HepG2 (cell line): ENCODE measurements around the gene MST1. TPM values are rescaled to one million over a fixed set of nuclear protein-coding genes. Genes with fewer than 3 reads are reported as not detected.

ENCODE experiments used
- ATAC-seq: fragments of 200-7000 bp; cut with Tn5 transposase; 3 replicates; pipeline ENCODE4 v1.9.1; 2020; ENCODE audit warnings: mild to moderate bottlenecking, moderate library complexity
- BruUV-seq: library from RNA; stranded (reverse); fragments of 400-500 nt; replicated peaks from 2 replicates; lab custom pipeline; 2021; lab: Mats Ljungman, UMichigan
- CTCF ChIA-PET: fragments of 300-600 bp; formaldehyde crosslinking; extraction: SDS; loops from one replicate; lab custom pipeline; 2021; ENCODE audit warnings: low total read pairs, inconsistent platforms, low intra/inter-chr PET ratio; lab: Yijun Ruan, JAX
- POLR2A ChIA-PET: fragments of 350-600 bp; sonication (Branson Sonifier 250); formaldehyde crosslinking; loops from one replicate; lab custom pipeline; 2020; ENCODE audit warnings: antibody characterized with exemption, inconsistent platforms; lab: Yijun Ruan, JAX
- DNase-seq: peaks from one replicate; pipeline ENCODE4 v3.0.0-alpha.2; 2015; ENCODE audit warnings: low spot score
- FAIRE-seq: peaks from 3 replicates; lab custom pipeline; 2011; peaks lifted over from hg19 to GRCh38; lab: Jason Lieb, UNC
- H2AFZ ChIP-seq: one replicate; pipeline ENCODE4 v1.6.1; 2011; ENCODE audit warnings: low read length, inconsistent platforms
- H3K27ac ChIP-seq: fragments of 300-600 bp; 3 replicates; pipeline ENCODE4 v1.8.0; 2011; ENCODE audit warnings: mixed run types, mild to moderate bottlenecking, mixed read lengths, low read length, inconsistent platforms; ENCODE audit not compliant: insufficient read depth; ENCODE audit errors: extremely low read length
- H3K27me3 ChIP-seq, 2 experiments: fragments of 200-600 bp in 1 of 2; 2 replicates in 1 of 2; 3 replicates in 1 of 2; pipeline versions ENCODE4 v1.6.0 to v1.8.0; 2011; ENCODE audit warnings: low read length in 2 of 2, mild to moderate bottlenecking in 2 of 2, moderate library complexity in 2 of 2, inconsistent platforms in 1 of 2; ENCODE audit not compliant: insufficient read depth in 2 of 2, control insufficient read depth in 1 of 2
- H3K36me3 ChIP-seq, 2 experiments: fragments of 200-600 bp in 1 of 2; replicated peaks in 1 of 2; 2 replicates in 1 of 2; 3 replicates in 1 of 2; pipeline versions ENCODE4 v1.5.1 to v1.8.0; 2011; ENCODE audit warnings: low read length in 2 of 2, inconsistent platforms in 1 of 2; ENCODE audit not compliant: insufficient read depth in 2 of 2, control insufficient read depth in 1 of 2
- H3K4me1 ChIP-seq: 2 replicates; pipeline ENCODE4 v1.5.1; 2012; ENCODE audit warnings: low read length, inconsistent platforms; ENCODE audit not compliant: insufficient read depth
- H3K4me2 ChIP-seq: 2 replicates; pipeline ENCODE4 v1.6.0; 2011; ENCODE audit warnings: low read depth, low read length, inconsistent platforms
- H3K4me3 ChIP-seq, 3 experiments: fragments of 200-600 bp in 1 of 3; sonication (generic), shearing (Covaris generic) in 1 of 3; replicated peaks in 1 of 3; 2 replicates each; pipeline ENCODE4 v1.5.1; 2011 to 2016; ENCODE audit warnings: low read length in 3 of 3, inconsistent platforms in 2 of 3, low read depth in 2 of 3, mild to moderate bottlenecking in 2 of 3, control low read depth in 1 of 3, mixed read lengths in 1 of 3; ENCODE audit not compliant: insufficient read depth in 1 of 3
- H3K79me2 ChIP-seq: one replicate; pipeline ENCODE4 v1.6.1; 2011; ENCODE audit warnings: low read length, inconsistent platforms; ENCODE audit not compliant: insufficient read depth
- H3K9ac ChIP-seq: 2 replicates; pipeline ENCODE4 v1.6.0; 2011; ENCODE audit warnings: mild to moderate bottlenecking, low read depth, low read length, inconsistent platforms; ENCODE audit not compliant: insufficient read depth
- H3K9me3 ChIP-seq: 2 replicates; pipeline ENCODE4 v1.5.1; 2012; ENCODE audit warnings: mild to moderate bottlenecking, low read length
- H4K20me1 ChIP-seq: 2 replicates; pipeline ENCODE4 v1.6.0; 2011; ENCODE audit warnings: inconsistent platforms, mild to moderate bottlenecking, low read length, moderate library complexity; ENCODE audit not compliant: insufficient read depth
- KLF11 ChIP-seq: IDR thresholded peaks from 2 replicates; pipeline ENCODE4 v1.6.1; 2016; ENCODE audit warnings: missing compliant biosample characterization
- KMT2A ChIP-seq: sonication (generic); formaldehyde crosslinking; IDR thresholded peaks from 2 replicates; pipeline ENCODE4 v1.4.0; 2020; ENCODE audit warnings: missing genetic modification reagents
- RXRB ChIP-seq: IDR thresholded peaks from 2 replicates; pipeline ENCODE4 v1.6.1; 2016; ENCODE audit warnings: borderline replicate concordance, missing genetic modification reagents, missing compliant biosample characterization
- TEAD2 ChIP-seq: sonication (generic); formaldehyde crosslinking; IDR thresholded peaks from 2 replicates; pipeline ENCODE4 v1.9.0; 2021; ENCODE audit warnings: missing genetic modification reagents
- WIZ ChIP-seq: sonication (generic); formaldehyde crosslinking; IDR thresholded peaks from 2 replicates; pipeline ENCODE4 v1.5.1; 2020; ENCODE audit warnings: mild to moderate bottlenecking, missing genetic modification reagents
- ZNF333 ChIP-seq: sonication (generic); formaldehyde crosslinking; IDR thresholded peaks from 2 replicates; pipeline ENCODE4 v1.4.0; 2020; ENCODE audit warnings: mild to moderate bottlenecking, missing genetic modification reagents, borderline replicate concordance
- ZNF652 ChIP-seq: IDR thresholded peaks from 2 replicates; pipeline ENCODE4 v1.6.1; 2016; ENCODE audit warnings: low read depth, borderline replicate concordance
- ZNF678 ChIP-seq: sonication (generic); formaldehyde crosslinking; IDR thresholded peaks from 2 replicates; pipeline ENCODE4 v1.4.0; 2020; ENCODE audit warnings: mild to moderate bottlenecking, missing genetic modification reagents
- ZNF7 ChIP-seq: IDR thresholded peaks from 2 replicates; pipeline ENCODE4 v1.6.1; 2016; ENCODE audit warnings: missing biosample characterization, missing genetic modification reagents
- WGBS: methylation state at CpG from one replicate; pipeline ENCODE4 v1.1.6; 2017; ENCODE audit warnings: low lambda C conversion rate; 5-methylcytosine and 5-hydroxymethylcytosine counted together
- in situ Hi-C: cut with HindIII; loops from 2 replicates; pipeline ENCODE4 v1.10.0; 2017; ENCODE audit warnings: low pct_unique_long_range_greater_than_20kb; ENCODE audit not compliant: extremely low pct_ligation_motif_present
- intact Hi-C: fragments of 100-400 bp; cut with micrococcal nuclease; formaldehyde crosslinking; loops from one replicate; pipeline ENCODE4 v1.10.0; 2022; ENCODE audit not compliant: unreplicated experiment
- polyA plus RNA-seq, 8 experiments: library from polyadenylated mRNA; depleted of rRNA in 3 of 8; stranded (reverse) in 7 of 8; unstranded in 1 of 8; fragments of >200 nt; fragmentation: Illumina TruSeq in 4 of 8; extraction: Trizol in 4 of 8; gene quantifications; 2 replicates each; pipeline versions ENCODE4 v1.2.1 to v1.2.3, GENCODE V29; 2011 to 2016; ENCODE audit warnings: low read depth in 4 of 8, missing spikeins in 1 of 8, mixed read lengths in 1 of 8; ENCODE audit not compliant: insufficient read depth in 1 of 8
- total RNA-seq, 5 experiments: library from RNA; depleted of rRNA; stranded (reverse); fragments of >200 nt; fragmentation: Illumina TruSeq; extraction: Trizol; gene quantifications; 2 replicates each; pipeline ENCODE4 v1.2.3, GENCODE V29; 2016; ENCODE audit warnings: low read depth in 1 of 5
- TF ChIP-seq, protein P1 (sequence below): sonication (generic); IDR thresholded peaks from 2 replicates; pipeline ENCODE4 v1.6.1; 2016; ENCODE audit warnings: low read depth, borderline replicate concordance
- TF ChIP-seq, protein P2 (sequence below): IDR thresholded peaks from 2 replicates; pipeline ENCODE4 v1.6.1; 2016; ENCODE audit warnings: missing genetic modification reagents, missing compliant biosample characterization
- TF ChIP-seq, protein P3 (sequence below): sonication (generic); formaldehyde crosslinking; IDR thresholded peaks from 2 replicates; pipeline ENCODE4 v1.4.0; 2020; ENCODE audit warnings: missing genetic modification reagents
- TF ChIP-seq, protein P4 (sequence below): sonication (generic); formaldehyde crosslinking; IDR thresholded peaks from 2 replicates; pipeline ENCODE4 v1.4.0; 2020; ENCODE audit warnings: missing genetic modification reagents
- TF ChIP-seq, protein P5 (sequence below): sonication (generic); formaldehyde crosslinking; IDR thresholded peaks from 2 replicates; pipeline ENCODE4 v1.9.0; 2021; ENCODE audit warnings: missing genetic modification reagents, borderline replicate concordance
- TF ChIP-seq, protein P6 (sequence below): sonication (generic); formaldehyde crosslinking; IDR thresholded peaks from 2 replicates; pipeline ENCODE4 v1.4.0; 2020; ENCODE audit warnings: missing genetic modification reagents

The MST1 gene
- total and polyA plus RNA-seq, 2 of the 13 experiments (the other 11 are each of a cell fraction or from before 2014, with no cell fraction given): 189 to 452 TPM

DNA sequence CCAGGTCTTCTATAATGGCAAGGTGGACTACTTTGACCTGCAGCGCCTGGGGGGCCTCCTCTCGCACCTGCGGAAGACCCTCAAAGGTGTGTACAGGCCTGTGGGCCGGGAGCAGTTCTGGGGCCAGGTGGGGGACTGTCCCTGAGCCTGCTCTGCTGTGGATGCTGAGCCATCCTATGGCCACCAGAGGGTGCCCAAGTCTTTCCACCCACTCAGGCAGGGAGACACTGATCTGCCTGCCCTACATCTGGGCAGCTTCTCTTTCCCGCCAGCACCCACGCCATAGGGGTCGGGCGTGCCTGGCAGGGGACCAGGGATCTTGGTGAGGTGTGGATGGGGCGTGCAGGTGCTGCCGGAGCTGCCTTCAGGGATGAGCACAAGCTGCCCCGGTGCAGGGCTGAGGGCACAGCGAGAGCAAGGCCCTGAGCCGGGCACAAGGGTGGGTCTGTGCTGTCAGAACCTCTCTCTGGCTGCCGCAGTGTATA is 14.2 kb upstream of the MST1 start (continued):
- TF ChIP-seq, protein P1, sequence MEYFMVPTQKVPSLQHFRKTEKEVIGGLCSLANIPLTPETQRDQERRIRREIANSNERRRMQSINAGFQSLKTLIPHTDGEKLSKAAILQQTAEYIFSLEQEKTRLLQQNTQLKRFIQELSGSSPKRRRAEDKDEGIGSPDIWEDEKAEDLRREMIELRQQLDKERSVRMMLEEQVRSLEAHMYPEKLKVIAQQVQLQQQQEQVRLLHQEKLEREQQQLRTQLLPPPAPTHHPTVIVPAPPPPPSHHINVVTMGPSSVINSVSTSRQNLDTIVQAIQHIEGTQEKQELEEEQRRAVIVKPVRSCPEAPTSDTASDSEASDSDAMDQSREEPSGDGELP: no peak
- TF ChIP-seq ZNF333 (CRISPR knock-in tag): no peak
- no peak for TF ChIP-seq KMT2A (CRISPR knock-in tag)
- no peak for TF ChIP-seq ZNF7 (CRISPR knock-in tag)
- no peak for TF ChIP-seq TEAD2 (CRISPR knock-in tag)
- TF ChIP-seq WIZ: no peak
- TF ChIP-seq, protein P2, sequence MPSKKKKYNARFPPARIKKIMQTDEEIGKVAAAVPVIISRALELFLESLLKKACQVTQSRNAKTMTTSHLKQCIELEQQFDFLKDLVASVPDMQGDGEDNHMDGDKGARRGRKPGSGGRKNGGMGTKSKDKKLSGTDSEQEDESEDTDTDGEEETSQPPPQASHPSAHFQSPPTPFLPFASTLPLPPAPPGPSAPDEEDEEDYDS (CRISPR knock-in tag): no peak
- TF ChIP-seq RXRB: no peak
- TF ChIP-seq KLF11 (CRISPR knock-in tag): no peak
- TF ChIP-seq, protein P3, sequence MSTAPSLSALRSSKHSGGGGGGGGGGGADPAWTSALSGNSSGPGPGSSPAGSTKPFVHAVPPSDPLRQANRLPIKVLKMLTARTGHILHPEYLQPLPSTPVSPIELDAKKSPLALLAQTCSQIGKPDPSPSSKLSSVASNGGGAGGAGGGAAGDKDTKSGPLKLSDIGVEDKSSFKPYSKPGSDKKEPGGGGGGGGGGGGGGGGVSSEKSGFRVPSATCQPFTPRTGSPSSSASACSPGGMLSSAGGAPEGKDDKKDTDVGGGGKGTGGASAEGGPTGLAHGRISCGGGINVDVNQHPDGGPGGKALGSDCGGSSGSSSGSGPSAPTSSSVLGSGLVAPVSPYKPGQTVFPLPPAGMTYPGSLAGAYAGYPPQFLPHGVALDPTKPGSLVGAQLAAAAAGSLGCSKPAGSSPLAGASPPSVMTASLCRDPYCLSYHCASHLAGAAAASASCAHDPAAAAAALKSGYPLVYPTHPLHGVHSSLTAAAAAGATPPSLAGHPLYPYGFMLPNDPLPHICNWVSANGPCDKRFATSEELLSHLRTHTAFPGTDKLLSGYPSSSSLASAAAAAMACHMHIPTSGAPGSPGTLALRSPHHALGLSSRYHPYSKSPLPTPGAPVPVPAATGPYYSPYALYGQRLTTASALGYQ: no peak
- TF ChIP-seq, all 625 proteins: peak for 31

DNA sequence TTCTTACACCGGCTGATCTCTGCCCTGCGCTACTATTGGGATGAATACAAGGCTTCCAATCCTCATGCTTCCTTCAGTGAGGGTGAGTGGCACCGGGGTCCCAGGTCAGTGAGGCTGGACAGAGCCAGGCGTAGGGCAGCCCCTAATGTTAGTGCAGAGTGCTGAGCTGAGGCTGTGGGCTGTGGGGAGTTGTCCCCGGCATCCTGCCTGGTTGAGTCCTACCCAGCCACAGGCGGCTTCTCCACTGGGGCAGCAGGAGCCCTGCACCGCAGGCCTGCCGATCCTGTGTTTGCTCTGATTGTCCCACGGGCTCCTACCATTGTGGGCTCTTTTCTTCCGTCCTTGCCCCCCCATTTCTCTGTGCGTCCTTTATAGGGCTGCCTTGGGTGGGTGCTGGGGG is 13.4 kb upstream of the MST1 start:
- Histone ChIP-seq H4K20me1 (no peaks in the 10 kb centered on the region), H3K4me2 (no peak overlapping the region), H3K27ac (no peak overlapping the region), H3K4me3 (no peak overlapping the region), H3K9ac (no peak overlapping the region), H3K27me3 (no peaks in the 10 kb centered on the region; a peak in 1 of 5 replicates), H3K79me2 (no peaks in the 10 kb centered on the region), H3K36me3 (peaks cover 41 to 84% of the 10 kb centered on the region in 2 experiments), H2AFZ (no peak overlapping the region), H3K4me1 (no peaks in the 10 kb centered on the region), H3K9me3 (no peaks in the 10 kb centered on the region)
- FAIRE-seq: no peak
- 92% methylated on average over 10 of the region's 11 CpGs for WGBS
- in situ Hi-C loops: loop anchor here (5.0 kb wide), 2 partner anchors 135 to 205 kb away; no protein-coding TSS in a partner anchor
- ATAC-seq: no peak
- intact Hi-C loops: loop anchor here (1.0 to 2.0 kb wide), 2 partner anchors 137 to 204 kb away; no protein-coding TSS in a partner anchor
- ChIA-PET POLR2A (no interaction called here), CTCF (interaction anchor here (1.7 to 2.3 kb wide), 2 partner anchors 137 to 203 kb away, joined by 7 to 14 read pairs; no protein-coding TSS in a partner anchor)
- no TSS peak for BruUV-seq
- DNase-seq: no peak
- TF ChIP-seq, protein P4, sequence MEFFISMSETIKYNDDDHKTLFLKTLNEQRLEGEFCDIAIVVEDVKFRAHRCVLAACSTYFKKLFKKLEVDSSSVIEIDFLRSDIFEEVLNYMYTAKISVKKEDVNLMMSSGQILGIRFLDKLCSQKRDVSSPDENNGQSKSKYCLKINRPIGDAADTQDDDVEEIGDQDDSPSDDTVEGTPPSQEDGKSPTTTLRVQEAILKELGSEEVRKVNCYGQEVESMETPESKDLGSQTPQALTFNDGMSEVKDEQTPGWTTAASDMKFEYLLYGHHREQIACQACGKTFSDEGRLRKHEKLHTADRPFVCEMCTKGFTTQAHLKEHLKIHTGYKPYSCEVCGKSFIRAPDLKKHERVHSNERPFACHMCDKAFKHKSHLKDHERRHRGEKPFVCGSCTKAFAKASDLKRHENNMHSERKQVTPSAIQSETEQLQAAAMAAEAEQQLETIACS (CRISPR knock-in tag): no peak
- TF ChIP-seq, protein P5, sequence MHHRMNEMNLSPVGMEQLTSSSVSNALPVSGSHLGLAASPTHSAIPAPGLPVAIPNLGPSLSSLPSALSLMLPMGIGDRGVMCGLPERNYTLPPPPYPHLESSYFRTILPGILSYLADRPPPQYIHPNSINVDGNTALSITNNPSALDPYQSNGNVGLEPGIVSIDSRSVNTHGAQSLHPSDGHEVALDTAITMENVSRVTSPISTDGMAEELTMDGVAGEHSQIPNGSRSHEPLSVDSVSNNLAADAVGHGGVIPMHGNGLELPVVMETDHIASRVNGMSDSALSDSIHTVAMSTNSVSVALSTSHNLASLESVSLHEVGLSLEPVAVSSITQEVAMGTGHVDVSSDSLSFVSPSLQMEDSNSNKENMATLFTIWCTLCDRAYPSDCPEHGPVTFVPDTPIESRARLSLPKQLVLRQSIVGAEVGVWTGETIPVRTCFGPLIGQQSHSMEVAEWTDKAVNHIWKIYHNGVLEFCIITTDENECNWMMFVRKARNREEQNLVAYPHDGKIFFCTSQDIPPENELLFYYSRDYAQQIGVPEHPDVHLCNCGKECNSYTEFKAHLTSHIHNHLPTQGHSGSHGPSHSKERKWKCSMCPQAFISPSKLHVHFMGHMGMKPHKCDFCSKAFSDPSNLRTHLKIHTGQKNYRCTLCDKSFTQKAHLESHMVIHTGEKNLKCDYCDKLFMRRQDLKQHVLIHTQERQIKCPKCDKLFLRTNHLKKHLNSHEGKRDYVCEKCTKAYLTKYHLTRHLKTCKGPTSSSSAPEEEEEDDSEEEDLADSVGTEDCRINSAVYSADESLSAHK: no peak
- no peak for TF ChIP-seq ZNF678 (CRISPR knock-in tag)
- TF ChIP-seq ZNF652 (CRISPR knock-in tag): no peak
- TF ChIP-seq, protein P6, sequence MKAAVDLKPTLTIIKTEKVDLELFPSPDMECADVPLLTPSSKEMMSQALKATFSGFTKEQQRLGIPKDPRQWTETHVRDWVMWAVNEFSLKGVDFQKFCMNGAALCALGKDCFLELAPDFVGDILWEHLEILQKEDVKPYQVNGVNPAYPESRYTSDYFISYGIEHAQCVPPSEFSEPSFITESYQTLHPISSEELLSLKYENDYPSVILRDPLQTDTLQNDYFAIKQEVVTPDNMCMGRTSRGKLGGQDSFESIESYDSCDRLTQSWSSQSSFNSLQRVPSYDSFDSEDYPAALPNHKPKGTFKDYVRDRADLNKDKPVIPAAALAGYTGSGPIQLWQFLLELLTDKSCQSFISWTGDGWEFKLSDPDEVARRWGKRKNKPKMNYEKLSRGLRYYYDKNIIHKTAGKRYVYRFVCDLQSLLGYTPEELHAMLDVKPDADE (CRISPR knock-in tag): no peak
